GM12892 (cell line): ENCODE results near the gene UGT2A2.

Experiments used
- DNase-seq: peaks from one replicate; pipeline ENCODE4 v3.0.0; 2011; ENCODE audit not compliant: insufficient read length
- FAIRE-seq: peaks from 2 replicates; lab custom pipeline; 2011; peaks lifted over from hg19 to GRCh38; lab: Jason Lieb, UNC
- POLR2A ChIP-seq: IDR thresholded peaks from 2 replicates; pipeline ENCODE4 v1.6.1; 2011; ENCODE audit warnings: low read depth, low read length, control low read depth
- POLR2AphosphoS5 ChIP-seq: IDR thresholded peaks from 2 replicates; pipeline ENCODE4 v1.6.1; 2011; ENCODE audit warnings: low read depth, low read length, control low read depth
- TAF1 ChIP-seq: IDR thresholded peaks from 2 replicates; pipeline ENCODE4 v1.6.1; 2011; ENCODE audit warnings: low read depth, mild to moderate bottlenecking, control low read depth, low read length, borderline replicate concordance

Gene UGT2A2

DNA sequence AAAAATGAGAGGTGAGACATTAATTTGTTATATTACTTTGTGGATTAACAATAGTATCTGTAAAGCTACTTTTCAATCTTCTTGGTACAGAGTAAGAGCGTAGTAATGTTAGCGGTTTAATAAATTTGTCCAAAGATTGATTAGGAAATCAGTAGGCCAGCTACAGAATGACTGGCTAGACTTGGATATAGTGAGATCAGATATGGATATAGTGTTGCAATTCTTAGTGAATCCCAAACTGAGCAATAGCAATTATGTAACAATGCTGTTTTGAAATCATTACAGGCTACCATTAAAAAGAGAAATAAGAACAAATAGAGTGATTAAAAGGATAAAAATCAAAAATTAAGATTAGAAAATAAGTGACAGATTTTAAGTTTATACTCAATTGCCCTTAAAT, 847 bp upstream of the UGT2A2 start:
- FAIRE-seq (no peak), DNase-seq (no peak)
- no peak for TF ChIP-seq POLR2A
- no peak for TF ChIP-seq POLR2AphosphoS5
- no peak for TF ChIP-seq TAF1

GRCh38 chr4:69617083-69617694, 22.3 kb downstream of the UGT2A2 start:
- TF ChIP-seq POLR2AphosphoS5 (no peak), POLR2A (no peak), TAF1 (no peak)
- FAIRE-seq, result no peak
- DNase-seq, result no peak

DNA sequence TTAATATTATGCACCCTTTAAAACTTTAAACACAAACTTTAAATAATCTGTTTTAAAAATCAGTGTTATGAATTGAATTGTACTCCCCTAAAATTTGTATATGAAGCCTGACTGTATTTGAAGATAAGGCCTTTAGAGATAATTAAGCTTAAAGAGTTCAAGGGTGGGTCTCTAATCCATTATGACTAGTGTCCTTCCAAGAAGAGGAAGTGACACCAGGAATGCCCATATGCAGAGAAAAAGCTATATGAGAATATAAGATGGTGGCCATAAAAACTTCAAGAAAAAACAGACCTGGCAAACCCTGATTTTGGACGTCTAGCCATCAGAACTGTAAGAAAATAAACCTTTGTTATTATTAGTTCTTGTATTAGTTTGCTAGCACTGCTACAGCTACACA, 29.0 kb downstream of the UGT2A2 start:
- FAIRE-seq (no peak), DNase-seq (no peak)
- no peak for TF ChIP-seq TAF1
- no peak for TF ChIP-seq POLR2AphosphoS5
- no peak for TF ChIP-seq POLR2A

DNA sequence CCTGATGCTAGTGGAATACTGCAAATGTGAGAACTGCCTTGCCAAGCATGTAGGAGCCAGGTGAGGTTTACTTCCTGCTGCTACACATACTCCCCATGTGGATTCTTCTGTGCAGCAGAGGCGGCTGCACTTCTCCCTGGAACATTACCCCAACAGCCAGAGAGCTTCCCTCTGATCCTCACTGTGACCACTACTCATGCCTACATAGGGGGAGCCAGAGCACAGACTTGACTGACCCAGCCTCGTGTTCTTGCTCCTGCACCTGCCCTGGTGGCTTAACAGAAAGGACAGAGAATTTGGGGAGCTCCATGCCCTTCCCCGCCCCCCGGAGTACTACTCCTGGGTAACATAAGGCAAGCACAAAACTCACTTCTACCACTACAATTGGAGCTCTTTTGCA, 38.4 kb downstream of the UGT2A2 start:
- no peak for TF ChIP-seq TAF1
- TF ChIP-seq POLR2AphosphoS5, result no peak
- no peak for TF ChIP-seq POLR2A

DNA sequence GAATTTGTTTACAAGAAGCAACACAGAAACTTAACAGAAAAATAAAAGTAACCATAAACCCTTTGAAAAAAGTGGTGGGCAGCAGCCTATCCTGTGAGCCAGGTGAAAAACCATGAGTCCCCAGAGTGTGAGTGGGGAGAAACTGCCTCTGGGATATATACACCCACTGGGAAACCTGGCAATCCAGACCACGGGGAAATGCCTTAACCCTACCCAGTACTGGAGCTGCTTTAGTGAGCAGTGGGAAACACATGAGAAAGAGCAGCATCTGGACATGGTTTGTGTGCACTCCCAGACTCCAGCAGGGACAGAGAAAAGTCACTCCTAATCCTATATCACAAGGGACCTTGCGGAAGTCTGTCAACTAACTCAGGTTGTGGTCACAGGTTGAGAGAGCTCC, 39.4 kb downstream of the UGT2A2 start:
- FAIRE-seq (no peak), DNase-seq (no peak)
- TF ChIP-seq POLR2A, result no peak
- TF ChIP-seq TAF1, result no peak
- no peak for TF ChIP-seq POLR2AphosphoS5

More for the DNA sequence above, 38.4 kb downstream of the UGT2A2 start:
- DNase-seq (no peak), FAIRE-seq (no peak)

DNA sequence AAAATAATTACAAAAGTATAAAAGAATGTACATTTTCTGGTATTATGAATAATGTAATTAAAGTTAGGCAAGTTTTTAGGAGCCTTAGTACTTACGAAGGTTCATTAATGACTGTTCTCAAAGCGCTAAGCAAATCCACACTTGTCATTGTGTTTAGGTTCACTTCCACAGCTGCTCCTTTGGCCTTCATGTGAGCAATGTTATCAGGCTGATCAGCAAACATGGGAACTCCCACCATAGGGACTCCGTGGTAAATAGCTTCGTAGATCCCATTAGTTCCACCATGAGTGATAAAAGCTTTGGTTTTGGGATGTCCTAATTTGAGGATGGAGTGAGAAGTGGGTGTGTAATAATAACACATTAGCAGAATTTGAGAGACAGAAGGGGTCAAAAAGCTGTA, 45.1 kb downstream of the UGT2A2 start:
- FAIRE-seq, result no peak
- TF ChIP-seq POLR2AphosphoS5 (no peak), POLR2A (no peak), TAF1 (no peak)
- no peak for DNase-seq

DNA sequence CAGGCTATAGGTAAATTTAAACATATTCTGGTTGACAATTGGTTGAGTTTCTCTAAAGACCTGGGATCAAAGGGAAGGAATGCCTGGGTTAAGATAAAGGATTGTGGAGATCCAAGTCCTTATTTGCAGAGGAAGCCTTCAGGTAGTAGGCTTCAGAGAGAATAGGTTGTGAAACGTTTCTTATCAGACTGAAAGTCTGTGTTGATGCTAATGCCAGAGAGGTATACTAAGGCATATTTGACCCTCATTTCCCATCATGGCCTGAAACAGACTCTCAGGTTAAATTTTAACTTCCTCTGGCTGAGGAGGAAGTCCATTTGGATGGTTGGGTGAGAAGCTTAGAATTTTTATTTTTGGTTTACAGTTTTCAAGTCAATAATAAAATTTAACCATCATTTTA, 48.1 kb downstream of the UGT2A2 start:
- DNase-seq (no peak), FAIRE-seq (no peak)
- TF ChIP-seq POLR2AphosphoS5, result no peak
- no peak for TF ChIP-seq TAF1
- TF ChIP-seq POLR2A, result no peak

DNA sequence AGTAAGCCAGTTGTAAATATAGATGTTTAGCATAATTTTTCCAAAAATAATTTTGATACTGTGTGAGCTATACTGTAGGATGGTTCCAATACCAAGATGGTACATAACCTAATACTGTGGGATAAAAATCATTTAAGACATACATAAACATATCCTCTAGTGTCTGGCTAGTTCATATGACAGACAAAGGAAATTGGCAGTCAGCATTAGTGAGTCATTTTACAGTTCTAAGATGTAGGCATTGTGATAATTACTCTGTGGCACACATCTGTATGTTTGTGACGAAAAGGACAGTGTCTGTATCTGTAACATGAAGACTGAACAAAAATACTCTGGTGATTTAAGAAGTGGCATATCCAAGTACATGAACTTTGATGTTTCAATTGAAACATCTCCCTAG, 49.6 kb downstream of the UGT2A2 start:
- TF ChIP-seq POLR2AphosphoS5 (no peak), POLR2A (no peak), TAF1 (no peak)
- FAIRE-seq (no peak), DNase-seq (no peak)

GRCh38 chr4:69584135-69584534, 55.3 kb downstream of the UGT2A2 start:
- TF ChIP-seq POLR2AphosphoS5 (no peak), TAF1 (no peak)
- FAIRE-seq (no peak), DNase-seq (no peak)

- FAIRE-seq, result no peak
- TF ChIP-seq POLR2AphosphoS5 (no peak), TAF1 (no peak), POLR2A (no peak)
- DNase-seq, result no peak
Observed at GRCh38 chr4:69583543-69583942, 55.9 kb downstream of the UGT2A2 start.

- FAIRE-seq (no peak), DNase-seq (no peak)
- no peak for TF ChIP-seq TAF1
- TF ChIP-seq POLR2AphosphoS5, result no peak
- no peak for TF ChIP-seq POLR2A
Observed at GRCh38 chr4:69577245-69577644, 62.2 kb downstream of the UGT2A2 start.

DNA sequence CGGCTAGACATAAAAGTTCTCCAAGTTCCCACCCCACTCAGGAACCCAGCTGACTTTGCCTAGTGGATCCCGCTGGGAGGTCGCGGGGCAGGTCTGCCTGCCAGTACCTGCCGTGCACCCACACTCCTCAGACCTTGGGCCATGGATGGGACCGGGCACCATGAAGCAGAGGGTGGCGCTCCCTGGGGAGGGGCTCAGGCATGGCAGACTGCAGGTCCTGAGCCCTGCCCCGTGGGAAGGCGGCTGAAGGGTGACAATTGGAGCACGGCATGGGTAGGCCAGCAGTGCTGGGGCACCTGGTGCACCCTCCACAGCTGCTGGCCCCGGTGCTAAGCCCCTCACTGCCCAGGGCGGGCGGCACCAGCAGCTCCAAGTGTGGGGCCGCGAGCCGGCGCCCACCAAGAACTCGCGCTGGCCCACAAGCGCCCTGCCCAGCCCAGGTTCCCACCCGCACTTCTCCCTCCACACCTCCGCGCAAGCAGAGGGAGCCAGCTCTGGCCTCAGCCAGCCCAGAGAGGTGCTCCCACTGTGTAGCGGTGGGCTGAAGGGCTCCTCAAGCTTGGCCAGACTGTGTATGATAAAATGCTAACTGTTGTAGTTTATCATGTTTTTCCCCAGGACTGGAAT, 63.1 kb downstream of the UGT2A2 start:
- FAIRE-seq, result no peak
- no peak for TF ChIP-seq POLR2AphosphoS5
- TF ChIP-seq POLR2A, result no peak
- TF ChIP-seq TAF1, result no peak
- no peak for DNase-seq

GRCh38 chr4:69568787-69569186, 70.7 kb downstream of the UGT2A2 start:
- DNase-seq (no peak), FAIRE-seq (no peak)
- no peak for TF ChIP-seq POLR2A
- TF ChIP-seq TAF1, result no peak
- TF ChIP-seq POLR2AphosphoS5, result no peak

DNA sequence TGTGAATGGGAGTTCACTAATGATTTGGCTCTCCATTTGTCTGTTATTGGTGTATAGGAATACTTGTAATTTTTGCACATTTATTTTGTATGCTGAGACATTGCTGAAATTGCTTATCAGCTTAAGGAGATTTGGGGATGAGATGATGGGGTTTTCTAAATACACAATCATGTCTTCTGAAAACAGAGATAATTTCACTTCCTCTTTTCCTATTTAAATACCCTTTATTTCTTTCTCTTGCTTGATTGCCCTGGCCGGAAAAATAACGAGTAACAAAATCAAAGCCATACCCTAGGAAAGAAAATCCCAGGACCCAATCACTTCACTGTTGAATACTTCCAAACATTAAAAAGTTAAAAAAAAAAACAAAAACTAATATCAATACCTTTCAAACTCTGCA, 76.0 kb downstream of the UGT2A2 start:
- no peak for FAIRE-seq
- no peak for DNase-seq
- no peak for TF ChIP-seq POLR2A
- no peak for TF ChIP-seq POLR2AphosphoS5
- no peak for TF ChIP-seq TAF1
